Neural cell (in vitro differentiated cells): ENCODE results near the gene PNPLA1. TPM values are rescaled to one million over a fixed set of nuclear protein-coding genes. Genes with fewer than 3 reads are reported as not detected.

Source experiments
- H2AFZ ChIP-seq: fragments of 200-600, 300-800 bp; sonication (generic), shearing (Covaris generic); 2 replicates; pipeline ENCODE4 v1.6.0; 2014; ENCODE audit warnings: low read depth, mild to moderate bottlenecking, antibody characterized with exemption, low read length, moderate library complexity
- H3F3A ChIP-seq: fragments of 200-600 bp; shearing (Covaris generic); 2 replicates; pipeline ENCODE4 v1.6.1; 2016; ENCODE audit warnings: mild to moderate bottlenecking, moderate library complexity, mixed read lengths, antibody characterized with exemption, low read length; ENCODE audit not compliant: insufficient read depth, poor library complexity, severe bottlenecking
- H3K27ac ChIP-seq: fragments of 200-600, 300-800 bp; sonication (generic), shearing (Covaris generic); 2 replicates; pipeline ENCODE4 v1.5.1; 2014; ENCODE audit warnings: mild to moderate bottlenecking, low read length, moderate library complexity
- H3K27me3 ChIP-seq: fragments of 300-800, 200-600 bp; sonication (generic), shearing (Covaris generic); 2 replicates; pipeline ENCODE4 v1.6.0; 2014; ENCODE audit warnings: mild to moderate bottlenecking, low read depth, low read length, moderate library complexity; ENCODE audit not compliant: insufficient read depth
- H3K36me3 ChIP-seq: fragments of 300-800, 200-600 bp; sonication (generic), shearing (Covaris generic); 2 replicates; pipeline ENCODE4 v1.5.1; 2014; ENCODE audit warnings: mild to moderate bottlenecking, antibody characterized with exemption, low read length, moderate library complexity; ENCODE audit not compliant: insufficient read depth
- H3K4me2 ChIP-seq: fragments of 300-800, 200-600 bp; sonication (generic), shearing (Covaris generic); 2 replicates; pipeline ENCODE4 v1.6.0; 2014; ENCODE audit warnings: mild to moderate bottlenecking, low read length
- H3K4me3 ChIP-seq: fragments of 300-800, 200-600 bp; sonication (generic), shearing (Covaris generic); 2 replicates; pipeline ENCODE4 v1.5.1; 2014; ENCODE audit warnings: mild to moderate bottlenecking, low read length, moderate library complexity
- H3K79me2 ChIP-seq: fragments of 200-600 bp; shearing (Covaris generic); replicated peaks from 2 replicates; pipeline ENCODE4 v1.6.0; 2014; ENCODE audit warnings: mild to moderate bottlenecking, low read length, moderate library complexity; ENCODE audit not compliant: insufficient read depth
- H3K9ac ChIP-seq: fragments of 300-800, 200-600 bp; sonication (generic), shearing (Covaris generic); 2 replicates; pipeline ENCODE4 v1.6.1; 2016; ENCODE audit warnings: mild to moderate bottlenecking, low read length, mixed read lengths
- H3K9me2 ChIP-seq: fragments of 200-600 bp; shearing (Covaris generic); 2 replicates; pipeline ENCODE4 v1.6.1; 2016; ENCODE audit warnings: mild to moderate bottlenecking, low read length, mixed read lengths; ENCODE audit not compliant: insufficient read depth
- H3K9me3 ChIP-seq: fragments of 200-600, 300-800 bp; sonication (generic), shearing (Covaris generic); 2 replicates; pipeline ENCODE4 v1.6.1; 2016; ENCODE audit warnings: mild to moderate bottlenecking, mixed run types, low read length, moderate library complexity, mixed read lengths
- H4K20me1 ChIP-seq: fragments of 200-600 bp; shearing (Covaris generic); 2 replicates; pipeline ENCODE4 v1.6.1; 2016; ENCODE audit warnings: mild to moderate bottlenecking, mixed run types; ENCODE audit not compliant: insufficient read depth
- EP300 ChIP-seq: fragments of 450-650 bp; conservative IDR thresholded peaks from 2 replicates; pipeline ENCODE4 v1.6.1; 2014; ENCODE audit warnings: antibody characterized with exemption, mild to moderate bottlenecking, moderate library complexity; ENCODE audit not compliant: poor library complexity, severe bottlenecking
- EZH2 ChIP-seq: fragments of 200-600, 300-800 bp; shearing (Covaris generic), sonication (generic); IDR thresholded peaks from 2 replicates; pipeline ENCODE4 v1.6.1; 2014; ENCODE audit warnings: antibody characterized with exemption, low read length, borderline replicate concordance, mild to moderate bottlenecking; ENCODE audit not compliant: insufficient read depth, poor library complexity, severe bottlenecking
- MXI1 ChIP-seq: fragments of 450-650 bp; conservative IDR thresholded peaks from 2 replicates; pipeline ENCODE4 v1.6.1; 2014; ENCODE audit warnings: antibody characterized with exemption, mild to moderate bottlenecking; ENCODE audit not compliant: poor library complexity, severe bottlenecking
- POLR2AphosphoS5 ChIP-seq: IDR thresholded peaks from 2 replicates; pipeline ENCODE4 v1.6.1; 2012
- RAD21 ChIP-seq: fragments of 450-650 bp; conservative IDR thresholded peaks from 2 replicates; pipeline ENCODE4 v1.6.1; 2014; ENCODE audit warnings: antibody characterized with exemption, mild to moderate bottlenecking, moderate library complexity
- SMC3 ChIP-seq: fragments of 450-650 bp; conservative IDR thresholded peaks from 2 replicates; pipeline ENCODE4 v1.6.1; 2014; ENCODE audit warnings: antibody characterized with exemption, mild to moderate bottlenecking, moderate library complexity; ENCODE audit not compliant: poor library complexity
- TAF1 ChIP-seq: IDR thresholded peaks from 2 replicates; pipeline ENCODE4 v1.6.1; 2012; ENCODE audit warnings: low read depth
- polyA plus RNA-seq: library from polyadenylated mRNA; depleted of rRNA; stranded (reverse); fragments of >200 nt; gene quantifications from 2 replicates; pipeline ENCODE4 v1.2.3, GENCODE V29; 2014
- TF ChIP-seq, protein P1 (sequence below): IDR thresholded peaks from 2 replicates; pipeline ENCODE4 v1.6.1; 2012; ENCODE audit warnings: borderline replicate concordance
- TF ChIP-seq, protein P2 (sequence below): fragments of 450-650 bp; IDR thresholded peaks from 2 replicates; pipeline ENCODE4 v1.5.1; 2014; ENCODE audit warnings: antibody characterized with exemption, mild to moderate bottlenecking, moderate library complexity; ENCODE audit not compliant: poor library complexity, severe bottlenecking

PNPLA1 gene
- polyA plus RNA-seq, 1 donor from 2014 or later = not detected

DNA sequence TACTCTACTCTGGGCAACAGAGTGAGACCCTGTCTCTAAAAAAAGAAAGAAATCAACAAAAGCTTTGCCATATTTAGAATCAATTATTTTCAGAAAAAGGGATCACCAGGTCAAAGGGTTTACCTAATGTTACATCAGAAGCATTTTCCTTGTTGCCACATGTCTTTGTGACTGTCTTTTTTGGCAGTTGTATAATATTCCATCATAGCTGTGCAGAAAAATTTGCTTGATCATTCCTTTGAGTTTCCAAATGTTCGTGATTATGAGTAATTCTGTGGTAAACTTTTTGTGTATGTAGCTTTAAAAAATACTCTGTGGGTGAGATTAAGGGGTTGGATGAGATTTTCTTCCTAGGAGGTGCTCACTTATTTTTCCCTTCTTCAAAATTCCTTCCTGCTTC lies 26.4 kb downstream of the PNPLA1 start:
- Histone ChIP-seq H2AFZ (no peak overlapping the region), H3K4me2 (no peak overlapping the region), H3K36me3 (no peaks in the 10 kb centered on the region), H3K9ac (no peak overlapping the region), H4K20me1 (no peaks in the 10 kb centered on the region), H3K9me3 (no peaks in the 10 kb centered on the region), H3K79me2 (no peaks in the 10 kb centered on the region), H3F3A (no peaks in the 10 kb centered on the region), H3K27me3 (no peaks in the 10 kb centered on the region), H3K4me3 (no peak overlapping the region), H3K9me2 (no peaks in the 10 kb centered on the region), H3K27ac (no peak overlapping the region)
- TF ChIP-seq RAD21 (no peak), EZH2 (no peak), POLR2AphosphoS5 (no peak), SMC3 (no peak), TAF1 (no peak), MXI1 (no peak), EP300 (no peak)
- TF ChIP-seq, protein P1, sequence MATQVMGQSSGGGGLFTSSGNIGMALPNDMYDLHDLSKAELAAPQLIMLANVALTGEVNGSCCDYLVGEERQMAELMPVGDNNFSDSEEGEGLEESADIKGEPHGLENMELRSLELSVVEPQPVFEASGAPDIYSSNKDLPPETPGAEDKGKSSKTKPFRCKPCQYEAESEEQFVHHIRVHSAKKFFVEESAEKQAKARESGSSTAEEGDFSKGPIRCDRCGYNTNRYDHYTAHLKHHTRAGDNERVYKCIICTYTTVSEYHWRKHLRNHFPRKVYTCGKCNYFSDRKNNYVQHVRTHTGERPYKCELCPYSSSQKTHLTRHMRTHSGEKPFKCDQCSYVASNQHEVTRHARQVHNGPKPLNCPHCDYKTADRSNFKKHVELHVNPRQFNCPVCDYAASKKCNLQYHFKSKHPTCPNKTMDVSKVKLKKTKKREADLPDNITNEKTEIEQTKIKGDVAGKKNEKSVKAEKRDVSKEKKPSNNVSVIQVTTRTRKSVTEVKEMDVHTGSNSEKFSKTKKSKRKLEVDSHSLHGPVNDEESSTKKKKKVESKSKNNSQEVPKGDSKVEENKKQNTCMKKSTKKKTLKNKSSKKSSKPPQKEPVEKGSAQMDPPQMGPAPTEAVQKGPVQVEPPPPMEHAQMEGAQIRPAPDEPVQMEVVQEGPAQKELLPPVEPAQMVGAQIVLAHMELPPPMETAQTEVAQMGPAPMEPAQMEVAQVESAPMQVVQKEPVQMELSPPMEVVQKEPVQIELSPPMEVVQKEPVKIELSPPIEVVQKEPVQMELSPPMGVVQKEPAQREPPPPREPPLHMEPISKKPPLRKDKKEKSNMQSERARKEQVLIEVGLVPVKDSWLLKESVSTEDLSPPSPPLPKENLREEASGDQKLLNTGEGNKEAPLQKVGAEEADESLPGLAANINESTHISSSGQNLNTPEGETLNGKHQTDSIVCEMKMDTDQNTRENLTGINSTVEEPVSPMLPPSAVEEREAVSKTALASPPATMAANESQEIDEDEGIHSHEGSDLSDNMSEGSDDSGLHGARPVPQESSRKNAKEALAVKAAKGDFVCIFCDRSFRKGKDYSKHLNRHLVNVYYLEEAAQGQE = no peak
- TF ChIP-seq, protein P2, sequence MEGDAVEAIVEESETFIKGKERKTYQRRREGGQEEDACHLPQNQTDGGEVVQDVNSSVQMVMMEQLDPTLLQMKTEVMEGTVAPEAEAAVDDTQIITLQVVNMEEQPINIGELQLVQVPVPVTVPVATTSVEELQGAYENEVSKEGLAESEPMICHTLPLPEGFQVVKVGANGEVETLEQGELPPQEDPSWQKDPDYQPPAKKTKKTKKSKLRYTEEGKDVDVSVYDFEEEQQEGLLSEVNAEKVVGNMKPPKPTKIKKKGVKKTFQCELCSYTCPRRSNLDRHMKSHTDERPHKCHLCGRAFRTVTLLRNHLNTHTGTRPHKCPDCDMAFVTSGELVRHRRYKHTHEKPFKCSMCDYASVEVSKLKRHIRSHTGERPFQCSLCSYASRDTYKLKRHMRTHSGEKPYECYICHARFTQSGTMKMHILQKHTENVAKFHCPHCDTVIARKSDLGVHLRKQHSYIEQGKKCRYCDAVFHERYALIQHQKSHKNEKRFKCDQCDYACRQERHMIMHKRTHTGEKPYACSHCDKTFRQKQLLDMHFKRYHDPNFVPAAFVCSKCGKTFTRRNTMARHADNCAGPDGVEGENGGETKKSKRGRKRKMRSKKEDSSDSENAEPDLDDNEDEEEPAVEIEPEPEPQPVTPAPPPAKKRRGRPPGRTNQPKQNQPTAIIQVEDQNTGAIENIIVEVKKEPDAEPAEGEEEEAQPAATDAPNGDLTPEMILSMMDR = no peak

DNA sequence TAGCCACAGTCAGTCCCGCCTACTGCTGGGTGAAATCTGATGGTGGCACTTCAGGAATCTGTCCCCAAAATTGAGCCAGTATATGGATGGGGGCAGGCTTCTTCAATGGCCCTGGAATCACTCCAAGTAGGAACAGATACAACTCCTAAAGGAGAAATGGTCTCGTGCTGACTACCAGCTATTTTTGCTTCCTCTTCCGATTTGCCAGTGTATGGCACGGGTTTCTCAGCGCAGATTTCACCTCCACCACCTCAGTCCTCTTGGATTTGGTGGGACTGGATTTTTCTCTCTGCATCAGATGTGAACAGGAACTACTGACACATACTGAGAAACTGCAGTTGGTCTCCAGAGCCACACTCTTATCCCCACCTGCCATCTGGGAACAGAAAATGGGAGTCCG lies 27.2 kb downstream of the PNPLA1 start:
- H3K79me2 ChIP-seq = no peaks in the 10 kb centered on the region
- no peaks in the 10 kb centered on the region for H3K9me3 ChIP-seq
- no peaks in the 10 kb centered on the region for H3K27me3 ChIP-seq
- no peak overlapping the region for H3K27ac ChIP-seq
- H3F3A ChIP-seq = no peaks in the 10 kb centered on the region
- H2AFZ ChIP-seq = no peak overlapping the region
- no peaks in the 10 kb centered on the region for H4K20me1 ChIP-seq
- no peaks in the 10 kb centered on the region for H3K36me3 ChIP-seq
- no peak for TF ChIP-seq MXI1
- no peak for TF ChIP-seq SMC3
- no peak for TF ChIP-seq EP300
- no peak for TF ChIP-seq EZH2
- TF ChIP-seq TAF1 = no peak
- TF ChIP-seq POLR2AphosphoS5 = no peak
- TF ChIP-seq RAD21 = no peak
- H3K9me2 ChIP-seq = no peaks in the 10 kb centered on the region
- no peak overlapping the region for H3K4me2 ChIP-seq
- H3K4me3 ChIP-seq = no peak overlapping the region
- H3K9ac ChIP-seq = no peak overlapping the region
